Measurements from ENCODE around the gene SFTPD. TPM values are rescaled to one million over a fixed set of nuclear protein-coding genes. Genes with fewer than 3 reads are reported as not detected.

The SFTPD gene
- polyA plus RNA-seq, 1 of the 3 experiments (the other 2 are of a cell fraction) = 0.03 TPM

DNA sequence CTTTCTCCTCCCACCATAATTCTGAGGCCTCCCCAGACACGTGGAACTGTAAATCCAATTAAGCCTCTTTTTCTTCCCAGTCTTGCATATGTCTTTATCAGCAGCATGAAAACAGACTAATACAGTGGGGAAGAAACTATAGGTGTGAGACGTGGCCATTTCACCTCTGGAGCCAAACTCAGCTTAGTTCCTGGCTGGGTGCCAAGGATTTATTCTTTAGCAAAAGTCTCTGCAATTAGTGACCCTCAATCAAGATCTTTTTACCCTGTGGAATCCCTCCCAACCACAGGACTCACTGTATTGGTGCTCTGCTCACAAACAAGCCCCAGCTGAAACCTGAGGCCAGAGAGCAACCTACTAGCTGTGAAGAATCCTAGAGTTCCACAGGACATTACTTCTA is 28.1 kb upstream of the SFTPD start (continued):
- TF ChIP-seq, protein P1, sequence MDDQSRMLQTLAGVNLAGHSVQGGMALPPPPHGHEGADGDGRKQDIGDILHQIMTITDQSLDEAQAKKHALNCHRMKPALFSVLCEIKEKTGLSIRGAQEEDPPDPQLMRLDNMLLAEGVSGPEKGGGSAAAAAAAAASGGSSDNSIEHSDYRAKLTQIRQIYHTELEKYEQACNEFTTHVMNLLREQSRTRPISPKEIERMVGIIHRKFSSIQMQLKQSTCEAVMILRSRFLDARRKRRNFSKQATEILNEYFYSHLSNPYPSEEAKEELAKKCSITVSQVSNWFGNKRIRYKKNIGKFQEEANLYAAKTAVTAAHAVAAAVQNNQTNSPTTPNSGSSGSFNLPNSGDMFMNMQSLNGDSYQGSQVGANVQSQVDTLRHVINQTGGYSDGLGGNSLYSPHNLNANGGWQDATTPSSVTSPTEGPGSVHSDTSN (IDR thresholded peaks at IDR 0.05) = no peak
- TF ChIP-seq, protein P2, sequence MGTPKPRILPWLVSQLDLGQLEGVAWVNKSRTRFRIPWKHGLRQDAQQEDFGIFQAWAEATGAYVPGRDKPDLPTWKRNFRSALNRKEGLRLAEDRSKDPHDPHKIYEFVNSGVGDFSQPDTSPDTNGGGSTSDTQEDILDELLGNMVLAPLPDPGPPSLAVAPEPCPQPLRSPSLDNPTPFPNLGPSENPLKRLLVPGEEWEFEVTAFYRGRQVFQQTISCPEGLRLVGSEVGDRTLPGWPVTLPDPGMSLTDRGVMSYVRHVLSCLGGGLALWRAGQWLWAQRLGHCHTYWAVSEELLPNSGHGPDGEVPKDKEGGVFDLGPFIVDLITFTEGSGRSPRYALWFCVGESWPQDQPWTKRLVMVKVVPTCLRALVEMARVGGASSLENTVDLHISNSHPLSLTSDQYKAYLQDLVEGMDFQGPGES (IDR thresholded peaks at IDR 0.05; ENCODE audit: low read depth, low read length) = no peak

DNA sequence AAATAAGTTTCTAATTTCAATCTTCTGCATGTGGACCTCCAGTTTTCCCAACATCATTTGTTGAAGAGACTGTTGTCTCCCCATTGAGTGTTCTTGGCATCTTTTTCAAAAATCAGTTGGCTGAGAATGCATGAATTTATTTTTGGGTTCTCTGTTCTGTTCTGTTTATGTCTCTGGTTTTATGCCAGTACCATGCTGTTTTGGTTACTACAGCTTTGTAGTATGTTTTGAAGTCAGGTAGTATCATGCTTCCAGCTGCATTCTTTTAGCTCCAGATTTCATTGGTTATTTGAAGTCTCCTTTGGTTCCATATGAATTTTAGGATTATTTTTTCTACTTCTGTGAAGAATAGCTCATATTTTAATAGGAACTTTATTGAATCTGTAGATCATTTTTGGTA is 21.2 kb upstream of the SFTPD start:
- Histone ChIP-seq H3K4me3 (ENCODE audit: low read depth in 2 of 2, low read length in 1 of 2) (no peak overlapping the region), H3K27me3 (ENCODE audit: insufficient read depth) (no peaks in the 10 kb centered on the region), H3K9me2 (no peaks in the 10 kb centered on the region), H4K20me1 (ENCODE audit: insufficient read depth) (no peaks in the 10 kb centered on the region), H3K79me2 (ENCODE audit: insufficient read depth) (no peaks in the 10 kb centered on the region), H3K36me3 (replicated peaks in 1 of 2; ENCODE audit: control insufficient read depth in 1 of 2, insufficient read depth in 2 of 2, low read length in 1 of 2) (no peaks in the 10 kb centered on the region), H3K4me2 (no peak overlapping the region), H3K9me3 (no peaks in the 10 kb centered on the region), H3K9ac (no peak overlapping the region), H3K4me1 (ENCODE audit: control insufficient read depth in 1 of 2, insufficient read depth in 2 of 2, low read depth in 1 of 2, low read length in 1 of 2) (no peaks in the 10 kb centered on the region), H3F3A (replicated peaks; ENCODE audit: insufficient read depth) (no peaks in the 10 kb centered on the region), H3K27ac (ENCODE audit: low read depth in 2 of 2, low read length in 1 of 2) (no peak overlapping the region), H2AFZ (ENCODE audit: low read depth) (no peak overlapping the region)
- ChIA-PET CTCF (interaction anchor here (0.6 kb wide), 1 partner anchor 40 kb away, joined by 3 read pairs; no protein-coding TSS in a partner anchor), POLR2A (no interaction called here)
- TF ChIP-seq GATA2 (CRISPR knock-in tag; IDR thresholded peaks at IDR 0.05) (no peak), RCOR1 (IDR thresholded peaks at IDR 0.05; ENCODE audit: low read length) (no peak), SMC3 (IDR thresholded peaks at IDR 0.05; ENCODE audit: low read depth, low read length) (no peak)
- TF ChIP-seq, protein P3, sequence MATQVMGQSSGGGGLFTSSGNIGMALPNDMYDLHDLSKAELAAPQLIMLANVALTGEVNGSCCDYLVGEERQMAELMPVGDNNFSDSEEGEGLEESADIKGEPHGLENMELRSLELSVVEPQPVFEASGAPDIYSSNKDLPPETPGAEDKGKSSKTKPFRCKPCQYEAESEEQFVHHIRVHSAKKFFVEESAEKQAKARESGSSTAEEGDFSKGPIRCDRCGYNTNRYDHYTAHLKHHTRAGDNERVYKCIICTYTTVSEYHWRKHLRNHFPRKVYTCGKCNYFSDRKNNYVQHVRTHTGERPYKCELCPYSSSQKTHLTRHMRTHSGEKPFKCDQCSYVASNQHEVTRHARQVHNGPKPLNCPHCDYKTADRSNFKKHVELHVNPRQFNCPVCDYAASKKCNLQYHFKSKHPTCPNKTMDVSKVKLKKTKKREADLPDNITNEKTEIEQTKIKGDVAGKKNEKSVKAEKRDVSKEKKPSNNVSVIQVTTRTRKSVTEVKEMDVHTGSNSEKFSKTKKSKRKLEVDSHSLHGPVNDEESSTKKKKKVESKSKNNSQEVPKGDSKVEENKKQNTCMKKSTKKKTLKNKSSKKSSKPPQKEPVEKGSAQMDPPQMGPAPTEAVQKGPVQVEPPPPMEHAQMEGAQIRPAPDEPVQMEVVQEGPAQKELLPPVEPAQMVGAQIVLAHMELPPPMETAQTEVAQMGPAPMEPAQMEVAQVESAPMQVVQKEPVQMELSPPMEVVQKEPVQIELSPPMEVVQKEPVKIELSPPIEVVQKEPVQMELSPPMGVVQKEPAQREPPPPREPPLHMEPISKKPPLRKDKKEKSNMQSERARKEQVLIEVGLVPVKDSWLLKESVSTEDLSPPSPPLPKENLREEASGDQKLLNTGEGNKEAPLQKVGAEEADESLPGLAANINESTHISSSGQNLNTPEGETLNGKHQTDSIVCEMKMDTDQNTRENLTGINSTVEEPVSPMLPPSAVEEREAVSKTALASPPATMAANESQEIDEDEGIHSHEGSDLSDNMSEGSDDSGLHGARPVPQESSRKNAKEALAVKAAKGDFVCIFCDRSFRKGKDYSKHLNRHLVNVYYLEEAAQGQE (IDR thresholded peaks at IDR 0.05; ENCODE audit: low read depth, low read length) = no peak
- DNase-seq = no peak

DNA sequence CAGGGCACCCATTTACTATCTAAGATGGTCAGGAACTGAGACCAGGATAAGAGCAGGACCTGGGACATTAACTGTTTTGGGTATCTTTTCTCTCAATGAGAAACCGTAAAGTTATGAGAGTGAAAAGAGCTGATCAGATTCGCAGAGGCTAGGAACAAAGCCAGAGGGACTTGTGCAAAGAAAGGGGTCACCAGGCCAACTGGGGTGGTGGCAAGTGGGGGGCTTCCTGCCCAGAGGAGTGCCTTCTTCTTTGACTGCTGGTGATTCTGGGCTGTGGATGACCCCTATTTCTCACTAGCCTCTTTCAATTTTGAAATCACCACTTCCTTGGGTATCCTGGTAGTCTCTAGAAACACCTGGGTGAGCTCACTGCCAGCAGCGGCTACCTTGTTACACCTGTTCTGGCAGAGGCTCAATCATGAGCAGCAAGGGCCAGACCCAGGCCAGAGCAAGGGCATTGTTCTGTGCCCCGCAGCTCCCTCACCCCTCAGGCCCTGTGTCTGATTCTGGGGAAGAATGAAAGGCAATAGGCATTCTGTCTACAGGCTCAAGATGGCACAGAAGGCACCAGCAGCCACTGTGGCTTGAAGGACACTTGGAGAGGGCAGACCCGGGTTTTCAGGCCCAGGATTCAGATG is 999 bp downstream of the SFTPD start:
- Histone ChIP-seq H3K9me3 (no peaks in the 10 kb centered on the region), H3K4me2 (no peak overlapping the region), H2AFZ (ENCODE audit: low read depth) (no peak overlapping the region), H3K9ac (no peak overlapping the region), H3K36me3 (replicated peaks in 1 of 2; ENCODE audit: control insufficient read depth in 1 of 2, insufficient read depth in 2 of 2, low read length in 1 of 2) (no peaks in the 10 kb centered on the region), H4K20me1 (ENCODE audit: insufficient read depth) (no peaks in the 10 kb centered on the region), H3K4me3 (ENCODE audit: low read depth in 2 of 2, low read length in 1 of 2) (no peak overlapping the region), H3K27me3 (ENCODE audit: insufficient read depth) (peaks cover 6% of the 10 kb centered on the region; the same call in 1 of the 2 replicates), H3F3A (replicated peaks; ENCODE audit: insufficient read depth) (no peaks in the 10 kb centered on the region), H3K27ac (ENCODE audit: low read depth in 2 of 2, low read length in 1 of 2) (no peak overlapping the region), H3K9me2 (no peaks in the 10 kb centered on the region), H3K4me1 (ENCODE audit: control insufficient read depth in 1 of 2, insufficient read depth in 2 of 2, low read depth in 1 of 2, low read length in 1 of 2) (no peaks in the 10 kb centered on the region), H3K79me2 (ENCODE audit: insufficient read depth) (no peaks in the 10 kb centered on the region)
- TF ChIP-seq JUND (IDR thresholded peaks at IDR 0.05) = no peak
- no peak for TF ChIP-seq TCF12 (IDR thresholded peaks at IDR 0.05)
- TF ChIP-seq RXRA (IDR thresholded peaks at IDR 0.05; ENCODE audit: borderline replicate concordance, low read depth) = no peak
- no peak for TF ChIP-seq MEF2A (IDR thresholded peaks at IDR 0.05; ENCODE audit: borderline replicate concordance, low read depth)
- TF ChIP-seq, protein P4, sequence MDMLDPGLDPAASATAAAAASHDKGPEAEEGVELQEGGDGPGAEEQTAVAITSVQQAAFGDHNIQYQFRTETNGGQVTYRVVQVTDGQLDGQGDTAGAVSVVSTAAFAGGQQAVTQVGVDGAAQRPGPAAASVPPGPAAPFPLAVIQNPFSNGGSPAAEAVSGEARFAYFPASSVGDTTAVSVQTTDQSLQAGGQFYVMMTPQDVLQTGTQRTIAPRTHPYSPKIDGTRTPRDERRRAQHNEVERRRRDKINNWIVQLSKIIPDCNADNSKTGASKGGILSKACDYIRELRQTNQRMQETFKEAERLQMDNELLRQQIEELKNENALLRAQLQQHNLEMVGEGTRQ (IDR thresholded peaks at IDR 0.05; ENCODE audit: borderline replicate concordance, low read depth, low read length) = no peak
- TF ChIP-seq SMC3 (IDR thresholded peaks at IDR 0.05; ENCODE audit: low read depth, low read length) = no peak
- TF ChIP-seq, protein P2 (IDR thresholded peaks at IDR 0.05; ENCODE audit: low read depth, low read length) = no peak
- no peak for TF ChIP-seq SIN3A (IDR thresholded peaks at IDR 0.05; ENCODE audit: borderline replicate concordance, low read depth, low read length)
- ChIA-PET CTCF (interaction anchor here (1.1 kb wide), 1 partner anchor 19 kb away, joined by 3 read pairs; no protein-coding TSS in a partner anchor), POLR2A (no interaction called here)
- 9% methylated on average over 5 of the region's 5 CpGs for WGBS (ENCODE audit: low lambda C conversion rate)
- DNase-seq = no peak
